GM18498 (cell line): ENCODE results near the gene TOP3A.

Source experiments
- ATAC-seq: cut with Tn5 transposase; IDR thresholded peaks from one replicate; pipeline ENCODE4 v1.9.1; 2021; ENCODE audit warnings: mild to moderate bottlenecking, moderate library complexity; ENCODE audit not compliant: unreplicated experiment

Gene TOP3A

GRCh38 chr17:18253947-18254821, 60.6 kb downstream of the TOP3A start:
- no peak for ATAC-seq

- no peak for ATAC-seq
Measured at GRCh38 chr17:18253187-18253884, 61.5 kb downstream of the TOP3A start.

- ATAC-seq: no peak
Measured at GRCh38 chr17:18252160-18252559, 62.6 kb downstream of the TOP3A start.

GRCh38 chr17:18251204-18251603, 63.6 kb downstream of the TOP3A start:
- ATAC-seq: no peak

GRCh38 chr17:18250708-18251107, 64.1 kb downstream of the TOP3A start:
- ATAC-seq: no peak

- no peak for ATAC-seq
Measured at GRCh38 chr17:18250259-18250658, 64.5 kb downstream of the TOP3A start.

- no peak for ATAC-seq
Measured at GRCh38 chr17:18248811-18249210, 66.0 kb downstream of the TOP3A start.

- ATAC-seq: peak; percentile 46
Measured at GRCh38 chr17:18248300-18248731, 66.5 kb downstream of the TOP3A start.

GRCh38 chr17:18247613-18248001, 67.2 kb downstream of the TOP3A start:
- ATAC-seq: no peak

- ATAC-seq: no peak
Measured at GRCh38 chr17:18246880-18247612, 67.7 kb downstream of the TOP3A start.

- no peak for ATAC-seq
Measured at GRCh38 chr17:18246109-18246725, 68.6 kb downstream of the TOP3A start.

GRCh38 chr17:18245038-18245776, 69.6 kb downstream of the TOP3A start:
- ATAC-seq: no peak

GRCh38 chr17:18241229-18241871, 73.4 kb downstream of the TOP3A start:
- ATAC-seq: no peak

GRCh38 chr17:18240449-18240848, 74.3 kb downstream of the TOP3A start:
- ATAC-seq: no peak

- no peak for ATAC-seq
Measured at GRCh38 chr17:18238299-18238698, 76.5 kb downstream of the TOP3A start.

GRCh38 chr17:18237461-18237860, 77.3 kb downstream of the TOP3A start:
- no peak for ATAC-seq

- no peak for ATAC-seq
Measured at GRCh38 chr17:18236494-18236893, 78.3 kb downstream of the TOP3A start.

- no peak for ATAC-seq
Measured at GRCh38 chr17:18235743-18236256, 79.0 kb downstream of the TOP3A start.

- ATAC-seq: no peak
Measured at GRCh38 chr17:18234853-18235380, 79.9 kb downstream of the TOP3A start.
